Activated effector memory CD4-positive, alpha-beta T cell treated with Interleukin-2 at 50 U/mL for 16 hours (primary cell): ENCODE data around the gene HMX2.

Source experiments
- DNase-seq: peaks from one replicate; pipeline ENCODE4 v3.0.0-alpha.2; 2020

Gene HMX2

DNA sequence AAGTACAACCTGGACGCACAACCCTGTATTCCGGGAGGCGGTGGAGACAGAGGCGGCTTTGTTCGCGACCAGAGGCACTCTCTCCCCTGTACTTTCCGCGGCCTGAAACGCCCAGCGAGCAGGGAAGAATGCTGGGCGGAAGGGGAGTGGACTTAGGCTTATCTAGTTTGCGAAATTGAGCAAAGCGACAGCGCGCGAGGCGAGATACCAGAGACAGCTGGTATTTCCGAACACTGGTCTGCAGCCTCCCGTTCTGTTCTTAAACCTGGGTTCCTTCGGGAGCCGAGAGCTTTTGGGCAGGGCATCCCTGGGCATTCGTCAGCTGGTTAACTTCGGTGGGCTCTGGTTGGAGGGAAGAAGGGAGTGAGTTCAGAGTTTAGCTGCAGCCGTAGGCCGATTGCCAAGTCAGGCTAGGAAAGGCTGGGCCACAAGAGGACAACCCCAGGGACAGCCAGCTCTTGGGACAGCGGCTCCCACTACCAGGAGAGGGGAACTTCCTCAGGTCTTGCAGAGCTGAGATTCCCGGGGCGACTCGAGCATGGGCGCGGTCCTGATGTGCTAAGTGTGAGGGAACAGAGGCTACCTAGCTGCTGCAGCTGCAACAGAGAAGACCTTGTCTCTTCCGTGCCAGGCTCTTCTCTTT, 8.3 kb upstream of the HMX2 start:
- no peak for DNase-seq

DNA sequence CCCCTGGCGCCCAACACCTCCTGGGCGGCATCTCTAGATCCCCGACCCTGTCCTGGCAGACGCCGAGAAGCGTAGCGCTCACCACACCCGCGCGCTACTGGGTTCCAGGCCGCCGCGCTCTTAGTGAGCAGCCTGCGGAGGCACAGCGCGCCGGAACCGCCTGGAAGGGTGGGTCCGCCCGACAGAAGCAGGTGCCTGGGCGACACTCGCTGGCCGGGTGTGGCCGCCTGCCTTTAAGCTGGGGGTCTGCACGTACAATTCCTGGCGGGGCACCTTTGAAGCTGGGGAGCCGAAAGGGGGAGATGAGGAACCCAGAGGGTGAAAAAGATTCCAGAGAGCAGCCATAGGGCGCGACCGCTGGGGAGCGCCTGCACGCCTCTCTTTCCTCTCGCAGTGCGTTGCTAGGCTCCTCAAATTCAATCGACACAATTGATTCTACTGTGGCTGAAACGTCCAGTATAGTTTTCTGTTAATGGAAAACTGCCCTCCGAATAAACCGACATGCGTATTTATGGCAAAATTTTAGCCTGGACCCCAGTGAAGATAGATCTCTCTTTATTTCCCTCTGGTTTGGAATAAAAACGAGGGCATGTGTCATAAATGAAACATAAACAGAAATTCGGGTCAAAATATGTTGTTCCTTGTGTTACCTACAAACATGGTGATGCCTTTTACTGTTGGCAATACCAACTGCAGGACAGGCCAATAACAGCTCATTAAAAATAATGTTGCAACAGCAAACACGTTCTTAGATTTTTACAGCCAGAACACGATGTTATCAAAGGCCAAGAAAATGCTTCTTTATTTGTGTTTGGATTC, 7.6 kb upstream of the HMX2 start:
- no peak for DNase-seq

DNA sequence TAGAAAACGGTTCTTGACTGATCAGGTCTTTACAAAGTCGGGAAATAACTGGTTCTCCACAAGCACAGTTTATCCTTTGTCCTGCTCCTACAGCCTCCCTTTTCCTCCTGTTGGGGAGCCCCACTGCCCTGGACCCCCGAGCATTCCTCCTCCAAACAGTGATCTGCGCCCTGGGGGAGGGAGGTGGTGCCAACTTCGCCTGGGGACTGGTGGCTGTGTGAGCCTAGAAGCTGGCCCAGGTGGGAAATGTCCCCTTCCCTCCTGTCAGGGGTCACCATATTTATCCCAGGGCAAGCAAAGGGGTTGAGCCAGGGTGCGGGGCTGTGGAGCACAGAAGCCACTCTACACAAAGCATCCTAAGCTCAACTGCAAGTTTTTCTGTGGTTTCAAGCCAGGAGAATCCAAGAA, 6.9 kb upstream of the HMX2 start:
- no peak for DNase-seq

DNA sequence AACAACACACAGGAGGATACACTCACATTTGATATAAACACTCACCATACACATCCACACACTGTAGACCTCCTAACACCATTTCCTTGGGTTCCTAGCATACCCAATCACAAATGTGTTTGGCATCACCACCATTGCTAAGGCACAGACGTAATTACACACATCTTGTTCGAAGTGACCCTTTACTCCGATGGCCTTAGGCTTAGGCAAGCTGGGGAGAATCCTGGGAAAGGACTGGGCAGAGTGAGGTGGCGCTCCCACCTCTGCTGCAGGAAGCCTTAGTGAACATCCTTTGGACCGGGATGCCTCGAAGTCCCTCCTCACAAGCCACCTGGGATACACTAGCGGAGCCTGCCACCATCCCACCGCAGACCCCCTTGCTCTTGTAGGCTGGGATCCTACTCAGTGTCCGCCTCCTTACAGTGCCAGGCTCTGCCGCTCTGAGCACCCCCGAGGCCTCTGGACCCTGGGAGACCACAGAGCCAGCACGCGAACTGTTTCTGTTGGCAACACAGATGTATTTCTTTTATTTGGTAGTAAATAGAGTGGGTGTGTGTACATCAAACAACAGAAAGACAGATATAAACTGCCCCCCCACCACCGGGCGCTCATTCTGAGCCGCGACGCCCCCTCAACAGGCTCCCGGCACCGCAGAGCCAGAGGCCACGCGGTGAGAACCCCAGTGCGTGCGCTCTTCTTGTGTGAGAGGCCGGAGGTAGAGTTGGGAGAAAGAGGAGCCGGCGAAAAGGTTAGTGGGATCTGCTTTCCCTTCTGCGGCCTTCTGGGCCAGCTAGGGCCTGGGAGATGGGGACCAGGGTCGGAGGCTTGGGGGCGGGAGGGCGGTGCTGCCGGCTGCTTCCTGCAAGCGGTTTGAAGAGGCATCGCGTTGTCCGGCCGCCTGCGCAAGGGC, 5.9 kb upstream of the HMX2 start:
- DNase-seq: no peak

DNA sequence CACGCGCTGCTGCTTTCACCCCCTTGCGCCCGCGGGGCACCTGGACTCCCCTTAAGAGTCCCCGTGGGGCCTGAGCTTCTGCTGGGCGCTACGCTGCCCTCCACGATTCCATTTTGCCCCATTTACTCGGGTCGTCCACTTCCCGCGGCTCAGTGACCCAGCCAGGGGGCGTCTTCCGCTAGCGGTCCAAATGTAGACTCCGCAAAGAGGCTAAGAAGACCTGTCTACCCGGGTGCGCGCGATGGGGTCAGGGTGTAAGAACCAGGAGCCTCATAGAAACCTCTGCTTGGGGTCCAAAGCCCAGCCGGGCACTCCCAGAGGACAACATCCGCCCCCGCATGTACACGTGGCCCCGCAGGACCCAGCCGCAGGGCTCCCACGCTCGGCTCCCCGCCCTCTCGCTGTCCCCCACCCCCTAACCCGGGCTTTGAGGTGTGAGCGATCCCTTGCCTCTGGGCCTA, 5.2 kb upstream of the HMX2 start:
- DNase-seq: no peak

DNA sequence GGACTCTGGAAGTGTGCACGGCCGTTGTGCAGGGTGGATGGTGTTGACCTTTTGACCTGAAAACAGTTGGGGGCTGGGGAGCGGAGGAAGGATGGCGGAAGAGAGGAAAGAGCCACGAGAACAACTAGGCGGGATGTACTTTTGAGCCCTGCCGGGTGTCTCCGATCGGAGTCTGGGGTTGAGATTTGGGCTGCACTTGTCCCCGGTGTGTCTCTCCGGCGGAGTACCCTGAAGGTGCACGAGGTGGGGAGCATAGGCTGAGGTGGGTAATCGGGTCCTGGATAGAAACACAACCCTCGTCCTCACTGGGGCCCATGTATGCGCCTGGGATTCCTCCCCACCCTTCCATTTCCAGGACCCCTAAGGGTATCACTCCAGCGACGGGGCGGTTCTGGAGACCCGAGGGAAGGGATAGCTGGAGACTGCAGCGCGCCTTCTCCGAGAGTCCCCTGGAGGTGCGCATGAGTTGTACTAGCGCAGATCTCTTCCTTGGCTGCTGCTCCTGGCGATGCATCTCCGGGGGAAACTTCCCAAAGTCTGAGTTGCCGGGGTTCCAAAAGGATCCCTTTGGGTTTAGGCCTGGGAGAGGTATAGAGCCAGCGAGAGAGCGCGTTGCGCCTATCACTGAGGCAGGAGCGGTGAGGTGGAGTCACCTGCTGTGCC, 4.6 kb upstream of the HMX2 start:
- DNase-seq: no peak

DNA sequence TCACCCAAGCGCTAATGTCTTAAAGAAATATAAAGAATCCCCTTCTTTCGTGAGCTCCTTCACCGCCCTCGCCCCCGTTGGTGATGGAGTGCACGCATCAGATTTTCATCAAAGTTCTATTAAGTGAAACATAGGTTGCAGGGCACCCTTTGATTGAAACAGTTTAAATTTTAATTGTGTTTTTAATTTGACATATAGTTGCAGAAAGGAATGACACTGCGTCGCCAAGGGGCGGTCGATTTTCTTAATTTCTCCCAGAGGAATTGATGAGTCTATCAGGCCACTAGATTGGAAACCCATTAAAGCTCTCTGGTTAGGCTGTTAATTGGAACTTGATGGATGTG, 4.1 kb upstream of the HMX2 start:
- no peak for DNase-seq

DNA sequence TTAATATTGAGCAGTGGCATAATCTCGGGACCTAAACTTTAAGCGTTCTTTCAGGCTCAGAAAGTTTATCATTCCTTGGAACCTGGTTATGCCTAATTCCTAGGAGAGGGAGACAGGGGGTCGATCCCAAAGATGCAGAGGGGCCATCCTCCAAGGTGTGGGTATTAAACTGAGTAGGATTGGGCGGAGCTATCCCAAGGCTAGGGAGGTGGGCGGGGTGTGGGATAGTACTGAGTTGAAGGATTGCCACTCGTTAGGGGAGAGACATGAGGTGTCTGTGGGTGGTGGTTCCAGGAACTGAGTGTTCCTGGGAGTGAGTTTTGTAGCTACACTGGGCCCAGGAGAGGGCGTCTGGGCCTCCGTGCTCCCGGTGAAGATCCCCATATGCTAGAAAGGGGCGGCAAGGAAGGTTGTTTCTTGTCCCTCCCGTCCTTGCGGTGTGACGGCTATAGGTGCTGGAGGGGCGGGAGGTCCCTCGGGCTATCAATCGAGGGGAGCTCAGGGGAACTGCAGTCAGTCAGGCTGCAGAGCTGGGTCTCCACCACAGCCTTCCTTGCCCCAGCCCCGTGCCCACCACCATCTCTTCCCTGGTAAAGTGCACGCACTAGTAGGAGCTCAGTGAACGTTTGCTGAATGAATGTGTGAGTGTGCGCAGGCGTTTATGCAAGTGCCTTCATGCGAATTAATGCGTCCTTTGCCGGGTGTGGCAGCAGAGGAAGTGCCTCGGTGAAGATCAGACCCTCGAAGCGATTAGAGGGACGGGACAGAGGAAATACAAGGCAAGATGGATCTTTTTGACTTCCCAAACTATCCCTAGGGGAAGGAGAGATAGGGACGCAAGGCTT, 3.0 kb upstream of the HMX2 start:
- no peak for DNase-seq

GRCh38 chr10:123145542-123146012, 2.4 kb upstream of the HMX2 start:
- DNase-seq: no peak

GRCh38 chr10:123146013-123146893, 1.7 kb upstream of the HMX2 start:
- DNase-seq: no peak

GRCh38 chr10:123146894-123147634, 872 bp upstream of the HMX2 start:
- DNase-seq: no peak

- DNase-seq: no peak
These were observed 652 bp downstream of the HMX2 start for GRCh38 chr10:123148414-123149161.

DNA sequence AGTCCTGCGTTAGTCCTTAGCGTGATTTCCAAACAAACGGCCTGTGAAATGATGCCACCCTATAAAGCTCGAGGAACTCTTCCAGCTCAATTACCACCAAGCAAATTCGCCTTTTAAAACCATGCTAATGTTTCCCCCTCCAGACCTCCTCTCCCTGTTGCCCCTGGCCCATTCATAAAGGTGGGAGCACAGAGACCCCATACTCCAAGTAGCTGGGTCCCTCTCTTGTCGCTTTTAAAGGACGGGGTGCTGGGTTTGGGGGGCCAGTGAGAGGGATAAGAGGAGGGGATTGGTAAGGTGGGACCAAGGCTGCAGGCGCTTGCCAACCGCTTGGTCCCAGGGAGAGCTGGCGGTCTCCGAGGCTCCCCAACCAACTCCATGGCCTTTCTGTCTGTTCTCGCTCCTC, 1.2 kb downstream of the HMX2 start:
- DNase-seq: no peak

DNA sequence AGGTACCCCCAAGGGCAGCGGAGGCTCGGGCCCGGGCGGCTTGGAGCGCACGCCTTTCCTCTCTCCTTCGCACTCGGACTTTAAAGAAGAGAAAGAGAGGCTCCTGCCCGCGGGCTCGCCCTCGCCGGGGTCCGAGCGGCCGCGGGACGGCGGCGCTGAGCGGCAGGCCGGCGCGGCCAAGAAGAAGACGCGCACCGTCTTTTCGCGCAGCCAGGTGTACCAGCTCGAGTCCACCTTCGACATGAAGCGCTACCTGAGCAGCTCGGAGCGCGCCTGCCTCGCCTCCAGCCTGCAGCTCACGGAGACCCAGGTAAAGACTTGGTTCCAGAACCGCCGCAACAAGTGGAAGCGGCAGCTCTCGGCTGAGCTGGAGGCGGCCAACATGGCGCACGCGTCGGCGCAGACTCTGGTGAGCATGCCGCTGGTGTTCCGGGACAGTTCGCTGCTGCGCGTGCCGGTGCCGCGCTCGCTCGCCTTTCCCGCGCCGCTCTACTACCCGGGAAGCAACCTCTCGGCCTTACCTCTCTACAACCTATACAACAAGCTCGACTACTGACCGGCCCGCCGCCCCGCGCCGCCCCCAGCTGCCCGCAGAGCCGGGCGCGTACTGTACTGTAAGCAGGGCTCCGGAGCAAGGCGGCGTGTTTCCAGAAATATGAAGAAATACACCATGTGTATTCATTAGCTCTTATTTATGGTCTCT, 1.8 kb downstream of the HMX2 start:
- no peak for DNase-seq

- DNase-seq: no peak
These were observed 2.5 kb downstream of the HMX2 start for GRCh38 chr10:123150271-123150985.

GRCh38 chr10:123150986-123151736, 3.2 kb downstream of the HMX2 start:
- no peak for DNase-seq

- no peak for DNase-seq
These were observed 3.8 kb downstream of the HMX2 start for GRCh38 chr10:123151737-123152135.
